Measurements from ENCODE around the gene GTPBP1. TPM values are rescaled to one million over a fixed set of nuclear protein-coding genes. Genes with fewer than 3 reads are reported as not detected.

GTPBP1 gene
- total RNA-seq, 2 experiments from 2014 or later = 111 to 114 TPM

GRCh38 chr22:38717244-38717643 lies 11.5 kb downstream of the GTPBP1 start:
- peaks cover 75% of the 10 kb centered on the region for H3K36me3 Mint-ChIP-seq (ENCODE audit: low read depth)
- no peak overlapping the region for H3K4me3 Mint-ChIP-seq
- no peaks in the 10 kb centered on the region for H3K9me3 Mint-ChIP-seq
- ChIA-PET CTCF (no interaction called here), POLR2A (interaction anchor here (1.3 to 3.1 kb wide), 3 partner anchors 12 to 19 kb away, joined by 4 to 23 read pairs (median 13); partner anchors contain the start of gene GTPBP1)
- peaks cover 28% of the 10 kb centered on the region for H3K4me1 Mint-ChIP-seq
- no peaks in the 10 kb centered on the region for H3K27me3 Mint-ChIP-seq
- H3K27ac Mint-ChIP-seq = no peak overlapping the region
- DNase-seq = no peak

- H3K27ac Mint-ChIP-seq = no peak overlapping the region
- DNase-seq = no peak
- ChIA-PET CTCF (interaction anchor here (0.6 kb wide), 1 partner anchor 34 kb away, joined by 3 read pairs; no protein-coding TSS in a partner anchor), POLR2A (interaction anchor here (0.7 to 3.1 kb wide), 4 partner anchors 10 to 17 kb away, joined by 3 to 23 read pairs (median 8); partner anchors contain the start of gene GTPBP1)
- no peaks in the 10 kb centered on the region for H3K9me3 Mint-ChIP-seq
- peaks cover 19% of the 10 kb centered on the region for H3K4me1 Mint-ChIP-seq
- H3K36me3 Mint-ChIP-seq (ENCODE audit: low read depth) = peaks cover 73% of the 10 kb centered on the region
- no peak overlapping the region for H3K4me3 Mint-ChIP-seq
- no peaks in the 10 kb centered on the region for H3K27me3 Mint-ChIP-seq
Measured at GRCh38 chr22:38718414-38718813, 12.7 kb downstream of the GTPBP1 start.

- Mint-ChIP-seq H3K27me3 (no peaks in the 10 kb centered on the region), H3K4me3 (no peak overlapping the region), H3K27ac (no peak overlapping the region), H3K9me3 (no peaks in the 10 kb centered on the region), H3K4me1 (peaks cover 14% of the 10 kb centered on the region), H3K36me3 (ENCODE audit: low read depth) (peaks cover 77% of the 10 kb centered on the region)
- CTCF ChIA-PET = interaction anchor here (0.7 kb wide), 1 partner anchor 290 kb away, joined by 3 read pairs; no protein-coding TSS in a partner anchor
- POLR2A ChIA-PET = interaction anchor here (1.1 to 3.1 kb wide), 3 partner anchors 13 to 20 kb away, joined by 3 to 23 read pairs (median 8); partner anchors contain the start of gene GTPBP1
- no peak for DNase-seq
Measured at GRCh38 chr22:38719196-38719595, 13.5 kb downstream of the GTPBP1 start.

- Mint-ChIP-seq H3K9me3 (no peaks in the 10 kb centered on the region), H3K27ac (no peak overlapping the region), H3K4me3 (no peak overlapping the region), H3K4me1 (peaks cover 4% of the 10 kb centered on the region), H3K27me3 (no peaks in the 10 kb centered on the region), H3K36me3 (ENCODE audit: low read depth) (peaks cover 80% of the 10 kb centered on the region)
- POLR2A ChIA-PET = interaction anchor here (1.1 to 6.0 kb wide), 3 partner anchors 14 to 21 kb away, joined by 3 to 67 read pairs (median 8); partner anchors contain the start of gene GTPBP1
- CTCF ChIA-PET = no interaction called here
- DNase-seq = no peak
Measured at GRCh38 chr22:38720350-38720749, 14.6 kb downstream of the GTPBP1 start.

- ChIA-PET CTCF (interaction anchor here (1.2 to 1.3 kb wide), 2 partner anchors 11 to 30 kb away, joined by 3 to 7 read pairs; no protein-coding TSS in a partner anchor), POLR2A (interaction anchor here (1.0 to 6.0 kb wide), 3 partner anchors 13 to 23 kb away, joined by 4 to 67 read pairs (median 5); no protein-coding TSS in a partner anchor)
- DNase-seq = no peak
- H3K27me3 Mint-ChIP-seq = no peaks in the 10 kb centered on the region
- peaks cover 3% of the 10 kb centered on the region for H3K4me1 Mint-ChIP-seq
- H3K27ac Mint-ChIP-seq = no peak overlapping the region
- no peak overlapping the region for H3K4me3 Mint-ChIP-seq
- no peaks in the 10 kb centered on the region for H3K9me3 Mint-ChIP-seq
- H3K36me3 Mint-ChIP-seq (ENCODE audit: low read depth) = peaks cover 83% of the 10 kb centered on the region
Measured at GRCh38 chr22:38721551-38721950, 15.8 kb downstream of the GTPBP1 start.

GRCh38 chr22:38724176-38724575 lies 18.4 kb downstream of the GTPBP1 start:
- peaks cover 3% of the 10 kb centered on the region for H3K4me1 Mint-ChIP-seq
- H3K9me3 Mint-ChIP-seq = no peaks in the 10 kb centered on the region
- H3K4me3 Mint-ChIP-seq = no peak overlapping the region
- no peak for DNase-seq
- ChIA-PET POLR2A (interaction anchor here (0.7 to 6.0 kb wide), 7 partner anchors 10 to 42 kb away, joined by 3 to 67 read pairs (median 5); partner anchors contain the start of genes GTPBP1 and TOMM22), CTCF (interaction anchor here (0.6 to 2.0 kb wide), 15 partner anchors 8 to 648 kb away, joined by 3 to 24 read pairs (median 6); partner anchors contain the start of genes GTPBP1, NPTXR and TOMM22)
- H3K27me3 Mint-ChIP-seq = no peaks in the 10 kb centered on the region
- H3K27ac Mint-ChIP-seq = no peak overlapping the region
- peaks cover 86% of the 10 kb centered on the region for H3K36me3 Mint-ChIP-seq (ENCODE audit: low read depth)

GRCh38 chr22:38724926-38725571 lies 19.3 kb downstream of the GTPBP1 start:
- ChIA-PET POLR2A (interaction anchor here (0.7 to 6.0 kb wide), 10 partner anchors 10 to 43 kb away, joined by 3 to 67 read pairs (median 4); partner anchors contain the start of genes GTPBP1 and TOMM22), CTCF (interaction anchor here (0.6 to 2.0 kb wide), 18 partner anchors 9 to 647 kb away, joined by 3 to 24 read pairs (median 5); partner anchors contain the start of genes GTPBP1, NPTXR and TOMM22)
- no peaks in the 10 kb centered on the region for H3K9me3 Mint-ChIP-seq
- DNase-seq = peak; percentile 40
- no peak overlapping the region for H3K4me3 Mint-ChIP-seq
- peak overlapping the region; percentile 13 for H3K27ac Mint-ChIP-seq
- peaks cover 3% of the 10 kb centered on the region for H3K4me1 Mint-ChIP-seq
- peaks cover 90% of the 10 kb centered on the region for H3K36me3 Mint-ChIP-seq (ENCODE audit: low read depth)
- H3K27me3 Mint-ChIP-seq = no peaks in the 10 kb centered on the region

- no peaks in the 10 kb centered on the region for H3K9me3 Mint-ChIP-seq
- ChIA-PET POLR2A (interaction anchor here (0.5 to 1.6 kb wide), 4 partner anchors 12 to 25 kb away, joined by 3 to 6 read pairs (median 4); no protein-coding TSS in a partner anchor), CTCF (interaction anchor here (1.4 to 2.0 kb wide), 7 partner anchors 8 to 44 kb away, joined by 5 to 24 read pairs (median 9); partner anchors contain the start of gene TOMM22)
- no peak overlapping the region for H3K4me3 Mint-ChIP-seq
- H3K27ac Mint-ChIP-seq = no peak overlapping the region
- DNase-seq = no peak
- H3K4me1 Mint-ChIP-seq = peaks cover 3% of the 10 kb centered on the region
- no peaks in the 10 kb centered on the region for H3K27me3 Mint-ChIP-seq
- peaks cover 93% of the 10 kb centered on the region for H3K36me3 Mint-ChIP-seq (ENCODE audit: low read depth)
Measured at GRCh38 chr22:38725900-38726655, 20.3 kb downstream of the GTPBP1 start.

- H3K4me1 Mint-ChIP-seq = no peaks in the 10 kb centered on the region
- no peak overlapping the region for H3K27ac Mint-ChIP-seq
- H3K9me3 Mint-ChIP-seq = no peaks in the 10 kb centered on the region
- no peak for DNase-seq
- H3K27me3 Mint-ChIP-seq = no peaks in the 10 kb centered on the region
- H3K4me3 Mint-ChIP-seq = no peak overlapping the region
- ChIA-PET CTCF (no interaction called here), POLR2A (no interaction called here)
- H3K36me3 Mint-ChIP-seq (ENCODE audit: low read depth) = peaks cover 93% of the 10 kb centered on the region
Measured at GRCh38 chr22:38727123-38727522, 21.4 kb downstream of the GTPBP1 start.

- Mint-ChIP-seq H3K4me1 (no peaks in the 10 kb centered on the region), H3K9me3 (no peaks in the 10 kb centered on the region), H3K4me3 (no peak overlapping the region), H3K27me3 (no peaks in the 10 kb centered on the region), H3K27ac (no peak overlapping the region), H3K36me3 (ENCODE audit: low read depth) (peaks cover 91% of the 10 kb centered on the region)
- POLR2A ChIA-PET = interaction anchor here (2.0 to 16.2 kb wide), 2 partner anchors 12 to 25 kb away, joined by 15 to 479 read pairs; partner anchors contain the start of gene SUN2
- DNase-seq = no peak
- CTCF ChIA-PET = no interaction called here
Measured at GRCh38 chr22:38727530-38728451, 22.0 kb downstream of the GTPBP1 start.

GRCh38 chr22:38728871-38729796 lies 23.4 kb downstream of the GTPBP1 start:
- Mint-ChIP-seq H3K27ac (no peak overlapping the region), H3K4me3 (no peak overlapping the region), H3K36me3 (ENCODE audit: low read depth) (peaks cover 91% of the 10 kb centered on the region), H3K27me3 (no peaks in the 10 kb centered on the region), H3K4me1 (peaks cover 10% of the 10 kb centered on the region), H3K9me3 (no peaks in the 10 kb centered on the region)
- no peak for DNase-seq
- ChIA-PET POLR2A (interaction anchor here (1.0 to 16.2 kb wide), 4 partner anchors 10 to 24 kb away, joined by 4 to 479 read pairs (median 50); partner anchors contain the start of genes GTPBP1 and SUN2), CTCF (no interaction called here)

All from activated CD4-positive, alpha-beta memory T cell treated with anti-CD3 and anti-CD28 coated beads, Interleukin-2, amount 10 ng/mL, durations not matched to agents 7 days and 5 days (primary cell).